IPS-18c (cell line): ENCODE measurements around the gene CPNE7.

Source experiments
- H3K4me3 ChIP-seq: 2 replicates; pipeline ENCODE4 v1.7.0; 2013; ENCODE audit warnings: low read depth, mild to moderate bottlenecking, low read length, moderate library complexity; ENCODE audit not compliant: insufficient read depth
- H3K9me3 ChIP-seq: one replicate; pipeline ENCODE4 v1.6.1; 2013; ENCODE audit warnings: mild to moderate bottlenecking, low read length, moderate library complexity; ENCODE audit not compliant: control insufficient read depth, insufficient read depth

CPNE7 gene

DNA sequence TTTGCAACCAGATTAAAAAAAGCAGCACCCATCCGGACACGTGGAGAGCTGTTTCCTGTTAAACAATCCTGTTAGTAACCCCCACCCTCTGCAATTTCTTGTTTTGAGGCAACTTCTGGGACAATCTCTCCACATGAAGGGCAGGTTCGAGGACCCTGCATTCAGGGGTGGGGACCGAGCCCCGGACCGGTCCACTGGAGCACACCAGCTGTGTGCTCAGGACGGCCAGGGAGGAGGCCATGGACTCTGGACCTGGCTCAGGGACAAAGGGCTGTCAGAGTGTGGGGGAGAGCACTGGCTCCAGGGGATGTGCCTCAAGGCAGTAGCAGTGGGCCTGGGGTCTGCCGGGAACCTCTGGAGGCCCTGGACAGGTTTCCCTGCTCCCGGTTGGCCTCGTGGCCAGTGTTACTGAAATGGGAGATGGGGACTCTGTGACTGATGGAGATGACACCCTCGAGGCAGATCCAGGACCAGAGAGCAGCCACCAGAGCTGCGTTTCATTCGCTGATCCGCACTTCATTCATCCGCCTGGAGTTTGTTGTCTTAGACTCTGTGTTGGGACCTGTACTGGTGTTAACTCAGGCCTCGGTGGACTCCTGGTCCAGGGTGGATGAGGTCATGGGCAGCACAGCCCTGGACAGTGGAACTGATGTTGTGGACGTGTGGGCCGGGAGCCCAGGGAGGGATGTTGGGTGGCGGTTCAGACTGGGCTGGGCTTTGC is 2.9 kb upstream of the CPNE7 start:
- no peak overlapping the region for H3K4me3 ChIP-seq
- H3K9me3 ChIP-seq, result no peaks in the 10 kb centered on the region

DNA sequence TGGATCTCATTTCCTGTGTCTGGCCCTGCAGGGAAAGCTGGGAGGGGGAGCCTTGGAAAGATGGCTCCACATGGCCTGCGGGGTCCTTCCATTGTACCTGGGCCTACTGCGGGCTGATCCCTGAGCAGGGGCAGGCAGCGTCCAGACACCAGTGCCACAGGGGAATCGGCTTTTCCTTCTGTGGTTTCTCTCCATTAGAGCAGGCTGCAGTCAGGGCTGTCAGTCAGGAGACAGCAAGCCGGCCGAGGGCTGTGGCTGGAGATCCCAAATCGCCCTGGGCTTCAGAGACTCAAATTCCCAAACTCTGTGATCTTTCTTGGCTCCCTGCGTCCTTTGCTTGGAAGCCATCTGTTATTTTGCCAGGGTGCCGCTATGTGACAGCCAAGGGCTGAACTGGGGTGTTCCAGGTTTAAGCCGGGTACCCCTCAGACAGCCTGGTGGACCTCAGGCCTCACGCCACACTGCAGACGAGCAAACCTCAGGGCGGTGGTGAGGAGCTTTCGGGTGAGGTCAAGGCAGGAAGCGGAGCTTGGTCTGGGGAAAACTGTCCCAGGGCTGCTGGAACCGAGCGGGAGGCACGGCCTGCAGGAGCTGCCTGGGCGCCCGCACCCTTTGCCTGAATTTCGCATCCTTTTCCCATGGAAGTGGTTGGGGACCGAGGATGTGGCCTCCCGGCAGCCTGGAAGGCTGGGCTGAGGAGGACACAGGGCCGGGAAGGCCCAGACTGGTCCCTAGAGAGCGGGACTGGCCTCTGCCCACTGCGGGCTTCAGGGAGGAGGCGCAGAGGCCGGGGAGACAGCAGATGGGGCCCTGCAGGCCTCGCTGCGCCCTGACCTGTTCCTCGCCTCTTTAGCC is 1.5 kb upstream of the CPNE7 start:
- Histone ChIP-seq H3K9me3 (no peaks in the 10 kb centered on the region), H3K4me3 (peak overlapping the region; percentile 72)

GRCh38 chr16:89574681-89575246 is 794 bp upstream of the CPNE7 start:
- Histone ChIP-seq H3K4me3 (peak overlapping the region; percentile 72), H3K9me3 (no peaks in the 10 kb centered on the region)

DNA sequence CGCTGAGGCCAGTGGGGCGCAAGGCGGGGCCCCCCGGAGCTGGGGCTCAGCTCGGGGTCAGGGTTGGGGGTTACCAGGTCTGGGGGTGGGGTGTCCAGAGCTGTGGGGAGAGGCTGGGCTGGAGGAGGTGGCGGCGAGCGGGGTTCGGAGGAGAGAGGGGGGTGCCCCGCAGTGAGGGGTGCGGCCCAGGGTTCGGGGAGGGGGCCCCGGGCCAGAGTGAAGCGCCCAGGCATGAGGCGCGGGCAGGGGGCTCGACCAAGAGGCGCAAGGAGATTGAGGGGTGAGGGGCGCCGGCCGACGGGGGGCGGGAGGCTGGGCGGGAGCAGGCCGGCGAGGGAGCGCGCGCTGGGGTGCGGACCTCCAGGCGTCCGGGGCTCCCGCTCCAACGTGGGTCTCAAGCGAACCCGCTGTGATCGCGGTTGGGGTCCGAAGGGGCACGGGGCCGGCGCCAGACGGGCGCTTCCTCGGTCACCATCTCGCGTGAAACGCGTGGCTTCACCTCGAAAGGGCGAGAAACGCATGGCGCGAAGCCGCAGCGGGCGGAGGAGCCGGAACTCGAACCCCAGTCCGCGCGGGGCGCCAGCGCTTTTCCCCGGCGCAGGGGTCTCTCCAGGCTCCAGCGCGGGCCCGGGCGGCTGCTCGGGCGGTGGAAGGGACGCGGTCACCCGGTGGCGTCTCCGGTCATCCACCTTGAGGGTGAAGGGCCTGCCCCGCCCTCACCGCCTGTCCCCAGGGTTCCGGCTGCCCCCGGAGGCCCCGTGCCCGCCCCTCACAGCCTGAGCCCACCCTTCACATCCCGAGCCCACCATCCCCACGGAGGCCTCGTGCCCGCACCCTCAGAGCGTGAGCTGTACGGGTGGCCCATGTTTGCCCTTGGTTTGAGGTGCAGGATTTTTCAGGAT is 846 bp downstream of the CPNE7 start:
- H3K4me3 ChIP-seq, result peak overlapping the region; percentile 60
- no peaks in the 10 kb centered on the region for H3K9me3 ChIP-seq

- Histone ChIP-seq H3K4me3 (no peak overlapping the region; the same call in 1 of the 2 replicates), H3K9me3 (no peaks in the 10 kb centered on the region)
These were observed 1.6 kb downstream of the CPNE7 start for GRCh38 chr16:89577055-89577759.

- H3K9me3 ChIP-seq, result no peaks in the 10 kb centered on the region
- H3K4me3 ChIP-seq, result no peak overlapping the region
These were observed 3.8 kb downstream of the CPNE7 start for GRCh38 chr16:89579351-89579750.

DNA sequence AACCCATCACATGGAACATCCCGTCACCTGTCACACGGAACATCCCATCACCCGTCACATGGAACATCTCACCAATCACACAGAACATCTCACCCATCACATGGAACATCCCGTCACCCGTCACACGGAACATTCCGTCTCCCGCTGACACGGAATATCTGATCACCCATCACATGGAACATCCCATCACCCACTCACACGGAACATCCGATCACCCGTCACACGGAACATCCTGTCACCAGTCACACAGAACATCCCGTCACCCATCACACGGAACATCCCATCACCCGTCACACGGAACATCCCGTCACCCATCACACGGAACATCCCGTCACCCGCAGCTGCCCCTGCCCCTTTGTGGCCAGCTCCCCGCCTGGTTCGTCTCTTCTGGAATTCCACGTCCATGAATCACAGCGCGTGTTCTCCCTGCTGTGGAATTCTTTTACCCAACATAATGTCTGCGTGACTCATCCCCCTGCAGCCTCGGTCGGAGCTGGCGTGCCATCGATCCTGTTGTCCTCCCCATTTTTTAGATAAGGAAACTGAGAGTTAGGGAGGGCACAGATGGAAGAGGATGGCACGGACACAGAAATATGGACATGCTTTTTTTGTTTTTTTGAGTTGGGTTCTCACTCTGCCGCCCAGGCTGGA is 5.6 kb downstream of the CPNE7 start:
- Histone ChIP-seq H3K4me3 (no peak overlapping the region), H3K9me3 (no peaks in the 10 kb centered on the region)

GRCh38 chr16:89581861-89582563 is 6.5 kb downstream of the CPNE7 start:
- Histone ChIP-seq H3K9me3 (no peaks in the 10 kb centered on the region), H3K4me3 (no peak overlapping the region)

GRCh38 chr16:89582614-89583196 is 7.1 kb downstream of the CPNE7 start:
- no peak overlapping the region for H3K4me3 ChIP-seq

GRCh38 chr16:89583197-89583894 is 7.8 kb downstream of the CPNE7 start:
- H3K4me3 ChIP-seq, result no peak overlapping the region
- H3K9me3 ChIP-seq, result no peaks in the 10 kb centered on the region

More at GRCh38 chr16:89582614-89583196, 7.1 kb downstream of the CPNE7 start:
- H3K9me3 ChIP-seq, result no peaks in the 10 kb centered on the region

GRCh38 chr16:89583895-89584644 is 8.5 kb downstream of the CPNE7 start:
- no peak overlapping the region for H3K4me3 ChIP-seq
- H3K9me3 ChIP-seq, result no peaks in the 10 kb centered on the region

- Histone ChIP-seq H3K4me3 (no peak overlapping the region), H3K9me3 (no peaks in the 10 kb centered on the region)
These were observed 9.4 kb downstream of the CPNE7 start for GRCh38 chr16:89584768-89585549.

DNA sequence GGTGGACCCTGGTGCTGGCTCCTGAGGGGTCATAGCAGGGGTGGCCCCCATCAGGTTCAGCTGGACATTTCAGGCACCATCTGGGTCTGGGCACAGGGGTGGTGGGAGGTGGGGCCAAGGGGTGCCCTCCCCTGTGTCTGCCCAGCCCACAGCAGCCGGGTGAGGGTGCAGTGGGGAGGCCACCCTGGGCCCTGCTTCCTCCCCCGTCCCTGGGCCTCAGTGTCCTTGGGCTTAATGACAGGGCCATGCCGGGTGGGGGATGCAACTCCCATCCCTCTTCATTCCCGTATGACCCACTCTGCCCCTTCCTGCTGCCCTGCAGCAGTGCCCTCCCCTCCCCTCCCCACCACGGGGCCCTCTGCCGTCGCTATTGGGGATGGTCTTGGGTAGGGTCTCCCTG is 10.7 kb downstream of the CPNE7 start:
- Histone ChIP-seq H3K4me3 (no peak overlapping the region), H3K9me3 (no peaks in the 10 kb centered on the region)

DNA sequence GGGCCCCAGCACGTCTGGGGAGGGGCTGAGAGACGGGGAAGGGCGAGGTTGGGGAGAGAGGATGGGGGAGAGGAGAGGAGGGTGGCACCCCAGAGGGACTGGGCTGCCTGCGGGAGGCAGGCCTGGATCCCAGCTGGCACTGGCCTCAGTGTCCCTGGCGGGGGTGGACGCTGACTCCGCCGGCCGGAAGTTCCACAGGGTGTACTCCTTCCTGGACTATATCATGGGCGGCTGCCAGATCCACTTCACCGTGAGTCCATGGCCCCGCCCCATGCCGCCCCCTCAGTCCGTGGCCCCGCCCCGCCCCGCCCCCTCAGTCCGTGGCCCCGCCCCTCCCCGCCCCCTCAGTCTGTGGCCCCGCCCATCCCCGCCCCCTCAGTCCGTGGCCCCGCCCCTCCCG is 11.3 kb downstream of the CPNE7 start:
- no peak overlapping the region for H3K4me3 ChIP-seq
- no peaks in the 10 kb centered on the region for H3K9me3 ChIP-seq
